Common myeloid progenitor, CD34-positive (primary cell): ENCODE data around the gene DYRK4.

Experiments
- CTCF ChIA-PET: fragments of 350-600 bp; sonication (Branson Sonifier 250); formaldehyde crosslinking; loops from one replicate; lab custom pipeline; 2021; ENCODE audit warnings: antibody characterized with exemption; lab: Charles Lee
- POLR2A ChIA-PET: fragments of 350-600 bp; sonication (Branson Sonifier 250); formaldehyde crosslinking; loops from one replicate; lab custom pipeline; 2021; ENCODE audit warnings: antibody characterized with exemption; lab: Charles Lee
- DNase-seq, 3 donors: peaks; one replicate each; pipeline versions ENCODE4 v3.0.0 to v3.0.0-alpha.2; 2013
- H3K27ac ChIP-seq, 2 experiments: 1 replicate in 1 of 2; 2 replicates in 1 of 2; pipeline ENCODE4 v1.7.0; 2013; ENCODE audit warnings: inconsistent platforms in 2 of 2, low read length in 2 of 2, mild to moderate bottlenecking in 2 of 2, low read depth in 1 of 2, moderate library complexity in 1 of 2; ENCODE audit not compliant: severe bottlenecking in 2 of 2, insufficient read depth in 1 of 2, poor library complexity in 1 of 2
- H3K27me3 ChIP-seq, 5 experiments: replicated peaks in 2 of 5; 1 replicate in 3 of 5; 2 replicates in 2 of 5; pipeline versions ENCODE4 v1.6.1 to v1.7.0; 2013; ENCODE audit warnings: low read length in 4 of 5, mild to moderate bottlenecking in 2 of 5, moderate library complexity in 2 of 5, inconsistent platforms in 1 of 5; ENCODE audit not compliant: insufficient read depth in 5 of 5, control insufficient read depth in 4 of 5
- H3K36me3 ChIP-seq, 4 experiments: 1 replicate in 2 of 4; 2 replicates in 2 of 4; pipeline versions ENCODE4 v1.6.1 to v1.7.0; 2013; ENCODE audit warnings: low read length in 3 of 4, control low read depth in 1 of 4, mild to moderate bottlenecking in 1 of 4; ENCODE audit not compliant: control insufficient read depth in 4 of 4, insufficient read depth in 4 of 4
- H3K4me1 ChIP-seq, 4 experiments: 1 replicate in 3 of 4; 2 replicates in 1 of 4; pipeline versions ENCODE4 v1.6.1 to v1.7.1; 2013; ENCODE audit warnings: low read length in 3 of 4, mild to moderate bottlenecking in 3 of 4, control low read depth in 1 of 4, inconsistent platforms in 1 of 4, moderate library complexity in 1 of 4; ENCODE audit not compliant: control insufficient read depth in 4 of 4, insufficient read depth in 4 of 4; ENCODE audit errors: control extremely low read depth in 1 of 4
- H3K4me3 ChIP-seq, 7 experiments: 1 replicate in 4 of 7; 2 replicates in 3 of 7; pipeline versions ENCODE4 v1.5.1 to v1.7.0; 2013; ENCODE audit warnings: mild to moderate bottlenecking in 7 of 7, low read length in 6 of 7, moderate library complexity in 6 of 7, inconsistent platforms in 2 of 7, low read depth in 2 of 7, control low read depth in 1 of 7; ENCODE audit not compliant: insufficient read depth in 4 of 7, control insufficient read depth in 1 of 7; ENCODE audit errors: extremely low read depth in 1 of 7
- H3K9me3 ChIP-seq, 5 experiments: 1 replicate in 4 of 5; 2 replicates in 1 of 5; pipeline versions ENCODE4 v1.6.1 to v1.7.1; 2013; ENCODE audit warnings: low read length in 4 of 5, mild to moderate bottlenecking in 2 of 5, inconsistent platforms in 1 of 5, low read depth in 1 of 5, moderate library complexity in 1 of 5; ENCODE audit not compliant: control insufficient read depth in 4 of 5, insufficient read depth in 2 of 5; ENCODE audit errors: control extremely low read depth in 1 of 5
- whole genome bisulfite sequencing: methylation state at CpG from one replicate; pipeline ENCODE4 v1.1.5; 2013; ENCODE audit not compliant: insufficient coverage; 5-methylcytosine and 5-hydroxymethylcytosine counted together

DYRK4 gene

DNA sequence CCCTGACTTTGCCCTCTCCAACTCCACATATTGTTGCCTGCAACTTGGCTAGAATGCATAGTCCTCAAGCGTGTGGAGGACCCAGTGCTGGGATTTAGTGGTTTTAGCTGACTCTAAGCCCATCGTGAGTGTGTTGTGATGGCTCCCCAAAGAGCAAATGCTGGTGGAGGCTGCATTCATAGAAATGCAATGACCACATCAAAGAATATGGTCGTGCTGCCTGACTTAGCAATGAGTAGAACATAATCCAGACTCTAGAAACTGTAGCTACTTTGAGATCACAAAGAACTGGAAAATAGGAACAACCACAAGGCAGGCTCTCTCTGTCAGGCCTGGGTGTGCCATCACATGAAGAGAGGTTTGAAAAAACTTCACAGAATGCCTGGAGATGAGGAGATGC is 1.3 kb downstream of the DYRK4 start:
- ChIA-PET POLR2A (no interaction called here), CTCF (interaction anchor here (1.1 kb wide), 1 partner anchor 10 kb away, joined by 3 read pairs; no protein-coding TSS in a partner anchor)
- Histone ChIP-seq H3K4me1 (peaks cover 11 to 49% (median 34%) of the 10 kb centered on the region in 4 experiments), H3K4me3 (no peak overlapping the region), H3K27ac (no peak overlapping the region), H3K9me3 (no peaks in the 10 kb centered on the region), H3K27me3 (peaks cover 0 to 8% (median 0%) of the 10 kb centered on the region in 5 experiments), H3K36me3 (peaks cover 0 to 17% (median under 1%) of the 10 kb centered on the region in 4 experiments)
- WGBS: 100% methylated on average over 3 of the region's 3 CpGs
- no peak for DNase-seq

DNA sequence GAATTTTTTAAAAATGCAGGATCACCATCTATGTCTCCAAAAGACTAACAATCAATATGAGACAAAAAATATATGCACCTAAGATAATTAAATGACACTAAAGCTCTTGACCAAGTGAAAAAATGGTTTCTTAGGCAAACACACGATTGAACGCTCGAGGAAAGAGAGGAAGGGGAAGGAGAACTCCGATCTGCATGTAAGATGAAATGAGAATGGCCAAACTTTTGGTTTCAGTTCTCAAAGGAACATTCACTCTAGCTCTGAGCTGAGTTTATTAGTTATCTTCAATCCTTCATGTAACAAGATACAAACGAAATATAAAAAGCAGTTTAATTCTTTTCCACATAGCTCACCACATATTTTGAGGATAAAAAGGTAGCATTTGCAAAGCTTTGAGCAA is 2.8 kb downstream of the DYRK4 start:
- DNase-seq: peak; percentile 22 to 64 (median 60)
- no CpG with 5 or more reads among the region's 5 CpGs for WGBS
- Histone ChIP-seq H3K9me3 (no peaks in the 10 kb centered on the region), H3K4me1 (peaks cover 11 to 50% (median 34%) of the 10 kb centered on the region in 4 experiments), H3K27ac (no peak overlapping the region), H3K36me3 (peaks cover 0 to 11% (median 0%) of the 10 kb centered on the region in 4 experiments), H3K4me3 (peak overlapping the region in 3 of 7 experiments; percentile 26 to 66 (median 45)), H3K27me3 (peaks cover 0 to 8% (median 0%) of the 10 kb centered on the region in 5 experiments)
- ChIA-PET CTCF (no interaction called here), POLR2A (interaction anchor here (0.6 kb wide), 1 partner anchor 476 kb away, joined by 4 read pairs; no protein-coding TSS in a partner anchor)

DNA sequence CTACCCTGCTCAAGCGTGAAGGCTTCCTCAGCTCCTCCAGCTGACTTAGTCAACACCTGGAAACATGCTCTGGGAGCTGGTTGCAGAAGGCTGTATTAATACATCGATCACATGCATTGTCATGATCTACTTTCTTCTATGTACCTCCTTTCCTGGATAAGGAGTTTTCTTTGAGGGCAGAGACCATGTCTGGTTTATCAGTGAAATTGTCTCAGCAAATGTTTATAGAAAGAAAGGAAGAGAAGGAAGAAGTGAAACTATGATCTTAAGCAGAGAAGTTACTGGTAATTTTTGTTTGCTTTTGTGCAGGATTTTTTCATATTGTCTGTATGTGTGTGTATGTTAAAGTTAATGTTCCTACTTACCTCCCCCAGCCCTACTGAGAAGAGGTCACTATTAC is 4.5 kb downstream of the DYRK4 start:
- peaks cover 0 to 8% (median 0%) of the 10 kb centered on the region in 5 experiments for H3K27me3 ChIP-seq
- no CpG with 5 or more reads among the region's 2 CpGs for WGBS
- no peaks in the 10 kb centered on the region for H3K9me3 ChIP-seq
- H3K36me3 ChIP-seq: no peaks in the 10 kb centered on the region
- DNase-seq: no peak
- peaks cover 11 to 50% (median 34%) of the 10 kb centered on the region in 4 experiments for H3K4me1 ChIP-seq
- no peak overlapping the region for H3K27ac ChIP-seq
- ChIA-PET POLR2A (interaction anchor here (0.9 kb wide), 1 partner anchor 11 kb away, joined by 3 read pairs; no protein-coding TSS in a partner anchor), CTCF (no interaction called here)
- H3K4me3 ChIP-seq: peak overlapping the region in 1 of 7 experiments; percentile 1

DNA sequence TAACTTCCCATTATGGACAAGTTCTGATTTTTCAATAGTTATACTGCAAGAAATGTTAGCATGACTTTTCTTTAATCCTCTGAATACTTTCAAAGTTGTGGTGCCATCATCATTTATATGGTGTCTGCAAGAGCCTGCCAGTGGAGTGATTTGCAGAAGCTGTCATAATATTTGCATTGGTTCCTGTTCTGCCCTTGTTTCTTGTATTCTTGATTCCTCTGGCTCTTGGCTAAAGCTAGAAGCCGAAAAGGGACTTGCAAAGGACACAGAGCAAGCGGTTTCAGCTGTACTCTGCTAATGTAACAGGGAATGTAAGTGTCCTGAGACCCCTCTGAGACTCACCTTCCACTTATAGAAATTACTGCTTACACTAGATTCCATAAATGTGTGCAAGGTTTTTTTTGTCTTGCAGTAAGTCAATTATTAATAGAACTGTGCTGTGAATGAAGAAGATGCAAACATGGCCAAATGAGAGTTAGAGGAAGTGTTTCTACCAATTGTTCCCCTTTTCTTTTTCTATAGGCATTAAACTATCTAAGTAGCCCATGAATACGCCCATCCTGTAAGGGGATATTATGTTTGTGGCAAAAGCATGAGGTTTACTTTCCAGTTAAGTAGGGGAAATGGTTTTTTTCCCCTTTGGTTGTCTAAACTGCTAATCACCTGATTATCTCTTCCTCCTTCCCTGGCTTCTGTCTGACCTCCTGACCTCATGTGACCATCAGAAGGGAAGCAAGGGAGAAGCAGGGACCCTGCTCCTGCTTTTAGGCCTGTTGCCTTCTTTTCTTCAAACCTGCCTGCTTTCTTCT is 5.3 kb downstream of the DYRK4 start:
- no CpG with 5 or more reads among the region's 3 CpGs for WGBS
- peak overlapping the region in 3 of 7 experiments; percentile 23 to 56 (median 36) for H3K4me3 ChIP-seq
- peak; percentile 40 to 86 (median 77) for DNase-seq
- no peaks in the 10 kb centered on the region for H3K9me3 ChIP-seq
- CTCF ChIA-PET: no interaction called here
- peaks cover 0 to 8% (median 0%) of the 10 kb centered on the region in 5 experiments for H3K27me3 ChIP-seq
- peaks cover 11 to 43% (median 30%) of the 10 kb centered on the region in 4 experiments for H3K4me1 ChIP-seq
- H3K36me3 ChIP-seq: no peaks in the 10 kb centered on the region
- POLR2A ChIA-PET: interaction anchor here (0.7 to 0.9 kb wide), 2 partner anchors 10 to 955 kb away, joined by 3 read pairs; no protein-coding TSS in a partner anchor
- H3K27ac ChIP-seq: no peak overlapping the region

DNA sequence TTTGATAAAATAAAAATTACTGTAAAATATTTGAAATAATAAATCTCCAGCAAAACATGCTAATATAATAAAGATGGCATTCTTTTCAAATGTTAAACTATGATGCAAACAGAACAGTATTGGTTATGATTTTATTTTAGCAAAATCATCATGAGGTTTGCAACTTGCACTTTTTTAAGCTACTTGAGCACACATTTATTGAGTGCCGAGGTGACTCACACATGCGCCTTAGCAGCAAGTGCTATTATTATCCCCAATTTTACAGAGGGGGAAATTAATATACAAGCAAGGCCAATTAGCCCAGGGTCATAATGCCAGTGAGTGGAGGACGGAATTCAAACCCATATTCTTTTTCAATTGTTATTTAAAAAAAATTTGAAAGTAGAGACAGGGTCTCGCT is 7.3 kb downstream of the DYRK4 start:
- no peaks in the 10 kb centered on the region for H3K27me3 ChIP-seq
- no peaks in the 10 kb centered on the region for H3K9me3 ChIP-seq
- POLR2A ChIA-PET: no interaction called here
- H3K36me3 ChIP-seq: no peaks in the 10 kb centered on the region
- 100% methylated on average over 1 of the region's 4 CpGs for WGBS
- peaks cover 11 to 40% (median 29%) of the 10 kb centered on the region in 4 experiments for H3K4me1 ChIP-seq
- H3K27ac ChIP-seq: no peak overlapping the region
- no peak overlapping the region for H3K4me3 ChIP-seq
- CTCF ChIA-PET: no interaction called here
- peak in 2 of 3 donors; percentile 28 to 56 for DNase-seq

GRCh38 chr12:4572680-4573079 is 10.7 kb downstream of the DYRK4 start:
- Histone ChIP-seq H3K9me3 (no peaks in the 10 kb centered on the region), H3K4me3 (no peak overlapping the region), H3K27ac (no peak overlapping the region), H3K4me1 (peaks cover 0 to 7% (median 6%) of the 10 kb centered on the region in 4 experiments), H3K36me3 (no peaks in the 10 kb centered on the region), H3K27me3 (no peaks in the 10 kb centered on the region)
- peak; percentile 4 to 34 (median 12) for DNase-seq
- WGBS: 90% methylated on average over 6 of the region's 7 CpGs
- CTCF ChIA-PET: no interaction called here
- POLR2A ChIA-PET: no interaction called here
